HG03575 (cell line): ENCODE measurements around the gene ADCY5.
"Not testable (repeated sequence)": the region's sequence is repeated elsewhere in the genome, so short reads cannot be mapped to it uniquely, and the experiment has no call there.

Experiments used
- ATAC-seq: cut with Tn5 transposase; IDR thresholded peaks from one replicate; pipeline ENCODE4 v1.9.1; 2021; ENCODE audit not compliant: unreplicated experiment, insufficient number of reproducible peaks, low FRiP score; ENCODE audit errors: extremely low read depth

Gene ADCY5

GRCh38 chr3:123448536-123449101, at the start of gene ADCY5:
ADCY5 (minus strand) TSS chr3:123449090; CDS start chr3:123448545, 545 bp downstream.
- ATAC-seq: no peak

DNA sequence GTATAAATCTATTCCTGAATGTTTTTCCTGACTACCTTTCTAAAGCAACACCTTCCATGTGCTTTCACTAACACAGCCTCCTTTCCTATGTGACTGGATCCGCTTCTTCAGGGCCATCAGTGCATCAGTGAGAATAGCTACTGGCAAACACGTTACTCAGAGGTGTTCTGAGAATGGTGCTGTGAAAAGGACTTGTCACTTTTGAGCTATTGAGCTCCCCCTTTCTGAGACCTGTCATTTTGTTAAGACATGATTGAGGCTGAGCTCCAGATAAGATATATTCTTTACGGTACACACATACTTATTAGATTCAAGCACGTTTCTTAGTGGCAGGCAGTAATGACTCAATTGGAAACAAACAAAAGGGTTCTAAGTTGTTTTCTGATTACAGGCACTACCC, 45.0 kb upstream of the ADCY5 start:
- ATAC-seq: no peak

DNA sequence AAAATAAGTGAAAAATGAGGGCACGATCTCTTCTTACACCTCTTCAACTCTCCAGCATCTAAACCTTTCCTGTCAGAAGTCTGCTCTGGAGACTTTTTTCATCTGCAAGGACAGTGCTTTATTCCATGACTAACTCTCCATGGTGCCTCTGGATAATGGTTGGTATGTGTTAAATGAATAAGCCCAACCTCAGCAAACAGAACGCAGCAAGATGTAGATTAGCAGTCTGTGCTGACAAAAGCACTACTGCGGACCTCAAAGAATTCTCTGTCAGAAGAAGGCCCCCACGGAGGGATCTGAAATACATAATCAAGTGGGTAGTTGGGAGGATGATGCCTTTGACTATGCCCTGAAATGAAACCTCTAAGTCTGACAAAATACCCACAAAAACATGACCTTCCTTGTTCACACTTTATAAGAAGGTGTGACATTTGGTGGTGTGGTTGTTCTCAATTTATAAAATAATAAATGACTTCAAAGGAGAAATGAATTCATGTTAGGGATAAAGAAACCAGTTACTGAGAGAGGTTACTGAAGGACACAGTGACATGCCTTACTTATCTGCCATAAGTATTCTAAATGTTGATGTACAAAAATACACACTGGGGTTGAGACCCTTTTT, 43.2 kb upstream of the ADCY5 start:
- no peak for ATAC-seq

DNA sequence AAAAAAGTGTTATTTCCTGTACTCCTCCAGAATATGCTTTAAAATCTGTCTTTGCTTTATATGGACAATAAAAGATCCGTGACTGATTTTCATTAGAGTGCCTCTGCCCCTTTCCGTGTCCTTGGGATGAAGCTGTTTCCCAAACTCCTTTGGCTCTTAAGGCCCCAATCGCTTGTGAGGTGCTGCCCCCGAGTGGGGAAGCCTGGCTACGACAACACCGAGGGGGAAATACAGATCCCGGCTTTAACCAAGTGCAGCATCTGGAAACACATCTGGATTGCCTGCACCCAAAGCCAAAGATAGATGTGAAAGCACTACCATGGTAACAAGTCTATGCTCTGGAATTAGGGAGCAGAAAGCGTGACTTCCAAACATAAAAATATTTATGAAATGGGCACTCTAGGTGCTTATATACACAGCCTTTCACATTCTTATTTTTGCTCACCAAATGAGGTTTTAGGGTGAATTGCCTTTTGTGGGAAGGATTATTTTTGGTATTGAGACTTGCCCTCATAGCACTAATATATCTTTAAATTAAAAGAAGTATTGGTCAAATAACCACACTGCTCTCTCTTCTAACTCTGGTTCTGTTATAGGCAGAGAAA, 40.6 kb upstream of the ADCY5 start:
- no peak for ATAC-seq

DNA sequence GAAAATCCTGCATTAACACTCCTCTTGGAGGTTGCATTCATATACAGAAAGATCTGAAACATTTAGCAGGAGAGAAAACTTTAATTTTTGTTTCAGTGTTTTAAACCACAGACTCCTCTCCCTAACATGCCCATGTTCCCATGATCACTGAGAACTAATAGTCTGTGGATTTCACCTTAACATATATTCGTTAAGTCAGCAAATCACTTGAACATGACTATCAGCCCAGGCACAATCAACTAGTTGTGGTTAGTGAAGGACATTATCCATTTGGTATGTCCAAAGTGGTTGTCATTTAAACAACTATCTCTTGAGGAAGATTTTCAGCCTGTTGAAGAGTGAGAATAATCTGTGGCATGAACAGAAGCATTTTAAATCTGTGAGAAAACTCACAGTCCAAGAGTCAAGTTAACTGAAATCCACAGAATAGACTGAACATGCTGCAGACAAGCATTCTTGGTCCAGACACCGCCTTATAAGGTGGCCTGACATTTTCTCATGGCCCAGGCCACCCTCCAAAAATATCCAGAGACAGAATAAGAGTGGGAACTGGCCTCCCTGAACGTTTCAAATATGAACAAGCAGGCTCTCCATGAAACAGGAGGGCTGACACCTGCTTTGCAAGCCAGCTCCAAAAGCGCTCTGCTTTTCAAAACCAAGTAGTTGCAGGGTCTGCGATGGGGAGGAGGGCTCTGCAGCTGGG, 39.9 kb upstream of the ADCY5 start:
- ATAC-seq: no peak

DNA sequence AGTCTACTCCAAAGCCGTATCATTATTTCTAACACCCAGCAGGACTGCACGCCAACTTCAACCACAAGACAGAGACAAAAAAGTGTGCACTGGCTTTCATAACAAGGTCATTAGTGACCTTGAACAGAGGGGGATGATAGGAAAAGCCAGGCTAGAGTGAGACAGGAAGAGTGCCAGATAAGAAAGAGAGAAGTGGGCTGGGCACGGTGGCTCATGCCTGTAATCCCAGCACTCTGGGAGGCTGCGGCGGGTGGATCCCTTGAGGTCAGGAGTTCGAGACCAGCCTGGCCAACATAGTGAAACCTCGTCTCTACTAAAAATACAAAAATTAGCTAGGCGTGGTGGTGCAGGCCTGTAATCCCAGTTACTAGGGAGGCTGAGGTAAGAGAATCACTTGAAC, 38.2 kb upstream of the ADCY5 start:
- ATAC-seq: not testable (repeated sequence)

DNA sequence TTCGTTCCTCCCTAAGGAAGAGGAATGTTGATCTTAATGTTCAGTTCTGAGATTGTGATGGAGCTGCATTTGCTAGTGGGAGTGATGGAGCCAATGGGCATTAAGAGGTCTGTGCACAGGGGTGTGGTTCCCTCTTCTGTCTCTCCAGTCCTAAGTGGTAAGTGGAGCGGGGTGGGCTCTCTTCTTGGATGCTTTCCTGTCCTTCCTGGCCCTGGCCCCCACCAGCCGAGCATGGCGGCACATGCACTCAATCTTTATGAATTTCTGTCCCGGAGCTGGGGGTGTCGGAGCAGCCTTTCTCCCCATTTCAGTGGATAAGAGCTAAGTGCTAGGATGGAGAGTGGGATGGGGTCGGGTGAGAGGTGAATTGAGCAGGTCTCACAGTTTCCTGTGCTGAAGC, 37.6 kb upstream of the ADCY5 start:
- ATAC-seq: no peak

DNA sequence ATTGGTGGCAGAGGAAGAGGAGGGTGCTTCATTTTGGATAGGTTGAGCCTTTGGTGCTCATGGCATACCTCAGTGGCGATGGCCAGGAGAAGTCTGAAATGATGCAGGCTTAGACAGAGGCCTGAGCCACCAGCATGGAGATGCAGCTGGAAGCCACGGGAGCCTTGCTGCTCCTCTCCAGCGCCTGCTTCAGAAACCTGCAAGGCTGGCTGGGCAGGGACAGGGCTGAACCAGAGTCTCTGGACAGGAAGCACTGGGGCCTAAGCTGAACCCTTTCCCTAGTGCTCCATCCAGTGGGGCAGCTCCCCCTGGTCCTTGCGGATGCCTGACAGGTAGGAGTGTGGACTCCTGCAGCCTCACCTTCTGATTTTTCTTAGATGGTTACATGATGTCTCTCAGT, 36.7 kb upstream of the ADCY5 start:
- ATAC-seq: no peak

DNA sequence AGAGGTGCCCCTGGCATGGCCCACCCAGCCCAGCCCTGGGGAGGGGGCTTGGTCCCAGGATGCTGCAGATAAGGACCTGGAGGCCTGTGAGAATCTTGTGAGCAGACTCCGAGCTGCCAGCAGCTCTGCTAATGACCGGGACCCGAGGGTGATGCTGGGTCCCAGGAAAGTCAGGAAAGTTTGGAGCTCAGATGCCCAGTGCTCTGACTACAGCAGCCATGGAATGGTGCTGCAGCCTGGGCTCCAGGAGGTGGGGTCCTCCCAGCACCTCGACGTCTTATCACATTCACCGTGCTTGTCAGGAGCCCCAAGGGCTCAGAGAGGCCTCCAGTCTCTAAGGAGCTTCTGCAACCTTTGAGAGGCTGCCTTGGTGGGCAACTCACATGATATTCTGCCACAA, 34.3 kb upstream of the ADCY5 start:
- ATAC-seq: no peak

GRCh38 chr3:123481722-123482457, 33.0 kb upstream of the ADCY5 start:
- ATAC-seq: no peak

GRCh38 chr3:123481071-123481470, 32.2 kb upstream of the ADCY5 start:
- no peak for ATAC-seq

GRCh38 chr3:123480428-123480827, 31.5 kb upstream of the ADCY5 start:
- no peak for ATAC-seq

- no peak for ATAC-seq
These were observed 31.0 kb upstream of the ADCY5 start for GRCh38 chr3:123479891-123480290.

- ATAC-seq: no peak
These were observed 29.4 kb upstream of the ADCY5 start for GRCh38 chr3:123478314-123478713.

DNA sequence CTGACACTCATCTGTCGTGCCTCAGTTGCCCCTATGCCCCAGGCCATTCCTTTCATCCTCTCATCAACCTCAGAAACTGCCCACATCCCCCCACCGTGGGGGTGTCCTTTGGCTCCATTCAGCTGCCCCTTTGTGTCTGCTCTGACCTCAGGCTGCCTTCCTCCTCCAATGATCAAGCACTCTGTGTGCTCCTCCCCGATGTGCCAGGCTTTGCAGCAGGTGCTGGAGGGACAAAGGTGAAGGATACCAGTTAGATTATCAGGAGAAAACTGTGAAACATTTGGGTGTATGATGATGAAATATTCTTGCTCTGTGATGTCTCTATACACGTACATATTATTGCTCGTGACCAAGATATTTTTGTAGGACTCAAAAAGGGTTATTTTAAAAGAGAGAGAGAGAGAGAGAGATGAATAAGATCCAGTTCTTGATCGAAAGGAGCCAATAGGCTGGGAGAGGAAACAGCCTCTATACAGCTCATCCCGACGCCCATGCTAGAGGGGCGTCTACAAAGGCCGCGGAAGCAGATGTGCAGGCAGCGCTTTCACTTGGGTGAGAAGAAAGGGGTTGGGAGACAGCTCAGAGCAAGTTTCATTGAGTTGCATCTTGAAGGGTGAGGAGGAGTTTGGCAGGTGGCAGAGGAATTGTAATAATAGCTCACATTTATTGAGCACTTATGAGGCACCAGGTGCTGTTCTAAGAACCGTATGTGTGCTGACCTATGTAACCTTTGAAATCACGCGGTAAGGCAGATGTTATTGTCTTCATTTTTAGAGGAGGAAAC, 28.3 kb upstream of the ADCY5 start:
- no peak for ATAC-seq

DNA sequence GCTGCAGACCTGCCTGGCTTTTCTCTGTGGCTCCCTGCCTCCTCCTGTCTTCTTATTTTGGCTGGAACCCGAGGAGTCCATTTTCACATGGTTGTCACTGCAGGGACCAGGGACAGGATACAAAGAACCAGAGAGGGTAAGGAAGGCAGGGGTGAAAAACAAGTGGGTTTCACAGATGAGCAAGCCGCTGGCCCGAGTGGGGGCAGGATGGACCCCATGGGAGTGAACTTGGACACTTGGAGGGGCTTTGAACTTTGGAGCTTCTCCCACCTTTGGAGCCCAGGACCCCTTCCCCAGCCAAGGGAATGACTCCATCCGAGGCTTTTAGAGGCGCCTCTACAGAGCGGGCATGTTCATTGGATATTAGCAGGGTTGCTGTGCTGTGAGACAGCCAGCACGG, 26.9 kb upstream of the ADCY5 start:
- ATAC-seq: no peak

DNA sequence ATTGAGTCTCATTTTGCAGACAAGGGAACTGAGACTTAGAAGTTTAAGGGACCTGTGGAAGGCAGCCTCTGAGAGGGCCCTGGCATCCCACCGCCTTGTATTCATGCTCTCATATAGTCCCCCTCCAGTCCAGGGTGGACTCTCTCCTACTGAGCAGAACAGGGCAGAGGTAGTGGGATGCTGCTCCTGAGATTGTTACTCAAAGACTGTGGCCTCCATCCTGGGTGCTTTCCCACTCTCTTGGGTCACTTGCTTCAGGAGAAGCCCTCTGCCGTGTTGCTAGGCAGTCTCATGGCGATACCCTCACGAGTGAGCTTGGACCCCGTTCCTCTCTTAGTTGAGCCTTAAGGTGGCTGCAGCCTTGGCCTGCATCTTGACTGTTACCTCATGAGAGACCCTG, 22.2 kb upstream of the ADCY5 start:
- no peak for ATAC-seq

- no peak for ATAC-seq
These were observed 20.6 kb upstream of the ADCY5 start for GRCh38 chr3:123469323-123469995.
